Aorta (tissue), 5 donors: ENCODE measurements around the gene DTX3. TPM values are rescaled to one million over a fixed set of nuclear protein-coding genes. Genes with fewer than 3 reads are reported as not detected.
"Not testable (repeated sequence)": the region's sequence is repeated elsewhere in the genome, so short reads cannot be mapped to it uniquely, and the experiment has no call there.

Experiments used
- ATAC-seq: fragments of 200-7000 bp; cut with Tn5 transposase; one replicate; pipeline ENCODE4 v1.9.1; 2022; ENCODE audit warnings: moderate library complexity; ENCODE audit not compliant: low FRiP score
- DNase-seq, 2 donors: peaks; one replicate each; pipeline ENCODE4 v3.0.0-alpha.2; 2020
- H3K27ac ChIP-seq, 2 donors: one replicate each; pipeline ENCODE4 v1.5.1; 2013; ENCODE audit warnings: low read length in 2 of 2, mild to moderate bottlenecking in 2 of 2, moderate library complexity in 2 of 2, control low read depth in 1 of 2, inconsistent platforms in 1 of 2, low read depth in 1 of 2
- H3K27me3 ChIP-seq, 2 donors: one replicate each; pipeline ENCODE4 v1.6.1; 2013; ENCODE audit warnings: control low read depth in 1 of 2, low read length in 1 of 2, mild to moderate bottlenecking in 1 of 2, moderate library complexity in 1 of 2; ENCODE audit not compliant: insufficient read depth in 2 of 2, control insufficient read depth in 1 of 2
- H3K36me3 ChIP-seq, 2 donors: one replicate each; pipeline ENCODE4 v1.6.1; 2013; ENCODE audit warnings: control low read depth in 1 of 2, low read length in 1 of 2, mild to moderate bottlenecking in 1 of 2; ENCODE audit not compliant: insufficient read depth in 2 of 2, control insufficient read depth in 1 of 2
- H3K4me1 ChIP-seq, 2 donors: one replicate each; pipeline ENCODE4 v1.6.1; 2013; ENCODE audit warnings: low read length in 2 of 2, control low read depth in 1 of 2, mild to moderate bottlenecking in 1 of 2, moderate library complexity in 1 of 2; ENCODE audit not compliant: insufficient read depth in 2 of 2, control insufficient read depth in 1 of 2
- H3K4me3 ChIP-seq, 2 donors: one replicate each; pipeline ENCODE4 v1.5.1; 2013; ENCODE audit warnings: low read length in 2 of 2, control low read depth in 1 of 2, mild to moderate bottlenecking in 1 of 2
- H3K9me3 ChIP-seq: one replicate; pipeline ENCODE4 v1.6.1; 2013; ENCODE audit warnings: mild to moderate bottlenecking, low read length; ENCODE audit not compliant: control insufficient read depth
- WGBS, 2 donors: extraction: QIAGEN DNeasy Blood & Tissue Kit; methylation state at CpG; one replicate each; pipeline ENCODE4 v1.1.7; 2013; 5-methylcytosine and 5-hydroxymethylcytosine counted together
- intact Hi-C, 2 donors: fragments of 100-400 bp; cut with DNase I; formaldehyde crosslinking; loops; one replicate each; pipeline versions ENCODE4 v1.14.2 to v1.15.0; 2022
- polyA plus RNA-seq, 2 donors: library from polyadenylated mRNA; stranded (reverse); fragments of 200-250 nt; gene quantifications; one replicate each; pipeline ENCODE4 v1.2.3, GENCODE V29; 2013
- total RNA-seq, 2 donors: library from RNA; stranded (reverse); fragmentation: NEBNext Ultra II Directional; extraction: Animal tissue kit (Norgen Biotek cat#: 25700); gene quantifications; one replicate each; pipeline ENCODE4 v1.2.1, GENCODE V29; 2021
- donor health status: healthy with polysubstance abuse.
- donor health status: Bipolar disorder and iron deficiency.
- donor health status: DM: no; HTN: no; CAD: no.
- donor health status: DM: no; HTN: no; CAD: no.
- donor health status: DM: yes; HTN: yes; CAD: no.

The DTX3 gene
- total and polyA plus RNA-seq, 4 donors = 14.0 to 123 (median 47.3) TPM

DNA sequence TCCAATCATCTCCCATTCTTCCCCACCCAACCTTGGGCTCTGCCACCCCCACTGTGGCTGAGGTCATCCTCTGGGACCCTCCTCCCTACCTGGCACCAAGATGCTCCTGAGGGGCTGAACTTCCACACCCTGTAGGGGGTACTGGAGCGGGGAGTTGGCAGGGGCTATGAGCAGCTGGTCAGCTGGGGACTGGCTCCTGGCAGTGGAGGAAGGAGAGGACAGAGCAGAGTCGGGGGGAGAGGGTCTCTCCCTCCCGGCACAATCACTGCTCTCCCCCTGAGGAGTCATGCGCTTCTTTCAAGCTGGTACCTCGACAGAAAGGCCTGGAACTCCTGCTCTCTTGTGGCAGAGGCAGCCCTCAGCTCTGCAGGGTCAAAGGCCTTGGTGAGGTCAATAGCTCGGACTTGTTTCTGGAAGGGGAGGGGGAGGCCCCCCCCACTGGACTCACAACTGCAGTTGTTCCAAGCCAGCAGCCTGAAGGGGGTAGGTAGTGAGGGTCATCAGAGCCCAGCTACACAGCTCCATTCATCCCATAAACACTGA is 26.3 kb downstream of the DTX3 start:
- Histone ChIP-seq H3K9me3 (no peaks in the 10 kb centered on the region), H3K36me3 (no peaks in the 10 kb centered on the region), H3K27ac (no peak overlapping the region), H3K4me1 (no peaks in the 10 kb centered on the region), H3K27me3 (no peaks in the 10 kb centered on the region), H3K4me3 (no peak overlapping the region)
- DNase-seq = no peak
- intact Hi-C loops = no loop called here
- WGBS, 2 donors = 86 to 88% methylated on average over 6 of the region's 6 CpGs
- ATAC-seq = no peak

DNA sequence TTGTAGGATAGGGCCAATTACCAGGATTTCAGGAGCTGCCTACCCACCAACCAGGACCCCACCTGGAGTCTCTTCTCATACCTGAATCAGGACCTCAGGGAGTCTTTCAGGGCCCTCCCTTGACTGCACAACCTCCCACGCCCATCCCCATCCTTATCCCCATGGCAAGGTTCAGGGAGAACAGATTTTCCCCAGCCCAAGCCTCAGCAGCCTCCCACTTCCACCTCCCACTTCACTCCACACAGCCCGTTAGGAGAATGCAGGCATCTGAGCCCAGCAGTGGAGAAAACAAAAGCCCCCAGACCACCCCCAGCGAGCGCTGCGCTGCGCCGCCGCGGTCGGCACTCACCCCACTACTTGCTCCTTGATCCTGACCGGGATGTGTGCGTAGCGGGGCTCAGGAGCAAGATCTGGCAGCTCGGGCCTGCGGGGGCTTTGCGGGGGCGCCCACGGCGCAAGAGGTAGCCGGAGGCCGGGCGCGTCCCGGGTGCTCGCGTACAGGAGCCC is 27.0 kb downstream of the DTX3 start:
- DNase-seq = no peak
- H3K4me3 ChIP-seq = no peak overlapping the region
- H3K36me3 ChIP-seq = no peaks in the 10 kb centered on the region
- ATAC-seq = no peak
- no peaks in the 10 kb centered on the region for H3K4me1 ChIP-seq
- H3K27me3 ChIP-seq = no peaks in the 10 kb centered on the region
- H3K27ac ChIP-seq = no peak overlapping the region
- intact Hi-C loops = no loop called here
- WGBS, 2 donors = 13 to 17% methylated on average over 26 of the region's 26 CpGs
- H3K9me3 ChIP-seq = no peaks in the 10 kb centered on the region

DNA sequence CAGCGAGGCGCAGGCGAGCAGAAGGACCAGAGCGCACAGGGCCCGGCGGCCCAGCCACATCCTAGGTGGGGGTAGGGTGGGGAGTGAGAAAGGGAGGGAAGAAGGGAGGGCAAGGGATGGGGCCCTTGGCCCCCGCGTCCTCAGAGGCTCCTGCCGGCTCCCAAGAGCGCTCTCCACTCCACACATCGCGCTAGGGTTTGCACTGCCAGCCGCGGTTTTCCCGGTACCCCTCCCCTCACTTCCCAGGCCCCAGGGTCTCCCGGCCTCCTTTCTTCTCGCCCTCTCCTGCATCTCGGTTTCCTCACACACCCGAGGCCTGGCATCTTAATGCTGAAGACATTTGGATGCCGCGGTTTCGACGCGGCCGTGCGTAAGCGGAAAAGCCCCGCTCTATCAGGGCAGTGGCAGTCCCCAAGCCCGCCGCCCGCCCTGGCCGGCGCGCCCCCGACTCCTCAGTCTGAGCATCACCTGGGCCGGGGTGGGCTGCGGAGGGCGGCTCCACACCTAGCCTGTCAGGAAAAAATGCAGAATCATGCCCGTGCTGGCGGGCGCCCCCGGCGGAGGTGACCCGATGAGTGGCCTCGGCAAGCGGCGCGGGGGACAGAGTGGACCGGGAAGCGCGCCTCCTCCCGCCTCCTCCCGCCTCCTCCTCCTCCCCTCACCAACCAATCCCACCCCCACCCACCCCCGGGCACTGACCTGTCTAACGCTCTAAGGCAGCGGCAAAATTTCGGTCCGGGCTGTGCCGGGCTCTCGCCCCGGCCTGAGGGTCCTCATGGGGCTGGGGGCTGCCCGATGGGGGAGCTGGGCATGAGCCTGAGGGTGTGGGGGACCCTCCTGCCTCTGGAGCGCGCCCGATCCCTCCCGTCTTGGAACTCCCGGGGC is 27.7 kb downstream of the DTX3 start:
- Histone ChIP-seq H3K27me3 (no peaks in the 10 kb centered on the region), H3K4me3 (peak overlapping the region; percentile 15 to 75), H3K36me3 (no peaks in the 10 kb centered on the region), H3K27ac (no peak overlapping the region), H3K9me3 (no peaks in the 10 kb centered on the region), H3K4me1 (no peaks in the 10 kb centered on the region)
- ATAC-seq (peak; percentile 65), DNase-seq (peak in 1 of 2 donors; percentile 49)
- WGBS, 2 donors = 1% methylated on average over 47 to 67 of the region's 67 CpGs
- intact Hi-C loops = no loop called here

DNA sequence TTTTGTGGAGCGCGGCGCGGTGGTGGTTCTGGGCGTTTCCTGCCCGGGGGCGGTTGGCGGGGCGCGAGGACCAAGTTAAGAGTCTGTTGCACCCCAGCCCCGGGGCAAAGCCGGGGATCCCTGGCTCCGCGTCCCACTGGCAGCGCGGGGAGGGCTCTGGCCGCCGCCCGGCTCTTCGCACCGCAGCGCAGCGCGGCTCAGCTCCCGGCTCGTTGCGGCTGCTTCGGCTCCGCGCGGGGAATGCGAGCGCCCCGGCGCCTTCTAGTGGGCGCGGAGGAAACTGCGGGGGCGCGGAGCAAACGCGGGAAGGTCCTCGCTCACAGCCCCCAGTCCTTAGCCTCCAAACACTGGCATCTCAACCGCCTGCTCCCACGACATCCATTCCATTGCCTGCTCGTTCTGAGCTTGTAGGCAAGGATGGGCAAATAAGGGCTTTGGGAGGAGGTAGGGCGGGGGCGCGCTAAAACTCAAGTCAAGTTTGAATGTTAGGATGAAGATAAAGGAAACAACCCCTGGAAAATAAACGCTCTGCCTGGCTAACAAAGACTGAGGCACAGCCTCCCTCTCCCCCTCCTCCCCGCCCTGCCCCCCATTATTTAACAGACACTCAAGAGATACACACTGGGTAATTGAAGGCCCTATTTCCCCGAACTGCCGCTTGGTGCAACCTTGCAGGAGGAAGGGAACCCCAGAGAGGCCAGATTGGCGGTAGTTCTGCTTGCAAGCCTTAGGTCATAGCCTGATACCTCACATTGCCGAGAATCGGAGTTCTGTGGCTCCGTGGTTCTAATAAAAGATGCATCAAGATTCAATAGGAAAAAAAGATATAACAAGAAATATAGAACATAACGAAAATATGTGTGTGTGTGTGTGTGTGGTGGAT is 28.6 kb downstream of the DTX3 start, which contains the start of gene B4GALNT1:
Gene B4GALNT1, minus strand, starts transcription at position 244 of the 883 bp plus-strand sequence. CDS start 1,069 bp downstream, outside the sequence.
- Histone ChIP-seq H3K9me3 (no peaks in the 10 kb centered on the region), H3K27me3 (no peaks in the 10 kb centered on the region), H3K36me3 (no peaks in the 10 kb centered on the region), H3K4me3 (peak within 1 kb of the TSS; percentile 15 to 75), H3K4me1 (no peaks in the 10 kb centered on the region), H3K27ac (no peak within 1 kb of the TSS)
- intact Hi-C loops = no loop called here
- DNase-seq = peak in 1 of 2 donors; percentile 91
- peak; percentile 88 for ATAC-seq
- WGBS, 2 donors = 3% methylated on average over 58 of the region's 58 CpGs

DNA sequence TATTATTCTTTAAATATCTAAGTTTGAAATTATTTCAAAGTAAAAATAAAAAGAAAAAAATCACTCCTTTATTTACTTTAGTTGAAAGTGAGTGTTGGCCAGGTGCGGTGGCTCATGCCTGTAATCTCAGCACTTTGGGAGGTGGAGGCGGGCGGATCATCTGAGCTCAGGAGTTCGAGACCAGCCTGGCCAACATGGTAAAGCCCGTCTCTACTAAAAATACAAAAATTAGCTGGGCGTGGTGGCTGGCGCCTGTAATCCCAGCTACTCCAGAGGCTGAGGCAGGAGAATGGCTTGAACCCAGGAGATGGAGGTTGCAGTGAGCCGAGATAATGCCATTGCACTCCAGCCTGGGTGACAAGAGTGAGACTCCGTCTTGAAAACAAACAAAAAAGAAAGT is 32.1 kb downstream of the DTX3 start:
- DNase-seq, H3K36me3 ChIP-seq, H3K4me1 ChIP-seq, H3K27me3 ChIP-seq, H3K9me3 ChIP-seq, ATAC-seq, intact Hi-C loops, H3K4me3 ChIP-seq, H3K27ac ChIP-seq: not testable (repeated sequence)
- 82 to 85% methylated on average over 9 of the region's 9 CpGs for WGBS, 2 donors

DNA sequence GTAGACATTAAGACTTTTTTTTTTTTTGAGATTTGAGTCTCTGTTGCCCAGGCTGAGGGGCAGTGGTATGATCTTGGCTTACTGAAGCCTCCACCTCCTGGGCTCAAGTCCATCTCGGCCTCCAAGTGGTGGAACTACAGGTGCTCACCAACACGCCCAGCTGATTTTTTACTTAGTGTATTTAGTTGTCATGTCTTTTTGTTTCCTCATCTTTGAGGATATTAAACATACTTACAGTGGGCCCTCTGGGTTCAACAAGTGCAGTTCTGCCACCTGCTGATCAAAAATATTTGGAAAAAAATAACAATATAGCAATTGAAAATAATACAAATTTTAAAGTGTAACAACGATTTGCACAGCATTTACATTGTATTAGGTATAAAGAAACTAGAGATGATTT is 32.7 kb downstream of the DTX3 start:
- Histone ChIP-seq H3K4me3 (no peak overlapping the region), H3K9me3 (no peaks in the 10 kb centered on the region), H3K4me1 (no peaks in the 10 kb centered on the region), H3K27me3 (peaks cover 0 to 1% of the 10 kb centered on the region in 2 donors), H3K36me3 (no peaks in the 10 kb centered on the region), H3K27ac (no peak overlapping the region)
- 68 to 76% methylated on average over 3 of the region's 3 CpGs for WGBS, 2 donors
- DNase-seq (no peak), ATAC-seq (no peak)
- intact Hi-C loops = no loop called here

DNA sequence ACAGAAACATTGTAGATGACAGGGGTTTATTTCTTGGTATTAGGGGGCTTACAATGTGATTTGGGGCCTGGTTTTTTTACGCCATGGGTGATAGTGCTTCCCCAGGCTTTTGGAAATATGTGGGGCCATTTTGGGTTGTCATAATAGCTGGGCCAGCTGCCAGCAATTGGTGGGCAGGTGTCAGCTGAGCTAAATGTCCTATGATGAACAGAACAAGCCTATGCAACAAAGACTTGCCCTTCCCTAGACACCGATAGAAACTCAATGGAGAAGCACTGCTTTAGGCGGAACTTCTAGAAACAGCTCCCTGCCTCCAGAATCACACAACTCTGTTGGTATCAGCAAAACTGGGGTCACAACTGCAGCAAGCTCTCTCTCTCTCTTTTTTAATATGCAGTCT is 33.5 kb downstream of the DTX3 start:
- Histone ChIP-seq H3K27me3 (peaks cover 0 to 1% of the 10 kb centered on the region in 2 donors), H3K9me3 (no peaks in the 10 kb centered on the region), H3K4me3 (no peak overlapping the region), H3K4me1 (no peaks in the 10 kb centered on the region), H3K36me3 (no peaks in the 10 kb centered on the region), H3K27ac (no peak overlapping the region)
- DNase-seq (no peak), ATAC-seq (no peak)
- 89 to 92% methylated on average over 3 of the region's 3 CpGs for WGBS, 2 donors
- intact Hi-C loops = no loop called here

DNA sequence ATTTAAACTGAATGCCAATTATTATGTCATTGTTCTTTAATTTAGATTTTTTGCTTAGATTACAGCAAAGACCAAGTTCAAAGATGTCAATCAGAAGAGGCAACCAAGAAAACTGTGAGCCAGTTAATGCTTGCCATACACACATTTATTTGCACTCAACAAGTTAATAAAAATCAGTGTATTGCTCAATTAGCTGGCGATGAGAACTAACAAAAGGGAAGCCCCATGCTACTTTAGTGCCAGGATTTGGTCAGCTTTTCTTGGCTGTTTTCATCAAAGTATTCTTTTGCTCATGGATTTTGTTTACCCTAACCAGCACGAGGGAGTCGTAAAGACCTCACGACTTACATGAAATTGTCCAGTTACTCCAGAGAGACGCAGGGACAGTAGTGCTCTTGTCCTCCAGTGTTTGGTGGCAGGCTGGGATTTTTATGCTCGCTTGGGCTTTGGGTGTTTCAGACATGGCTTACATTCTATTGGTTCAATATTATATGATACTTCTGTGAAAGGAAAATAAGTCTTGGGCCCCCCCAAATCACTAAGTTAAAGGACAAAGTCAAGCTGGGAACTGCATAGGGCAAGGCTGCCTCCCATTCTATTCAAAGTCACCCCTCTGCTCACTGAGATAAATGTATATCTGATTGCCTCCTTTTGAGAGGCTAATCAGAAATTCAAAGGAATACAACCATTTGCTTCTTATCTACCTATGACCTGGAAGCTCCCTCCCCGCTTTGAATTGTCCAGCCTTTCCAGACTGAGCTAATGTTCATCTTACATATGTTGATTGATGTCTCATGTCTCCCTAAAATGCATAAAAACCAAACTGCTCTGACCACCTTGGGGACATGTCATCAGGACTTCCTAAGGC is 35.8 kb downstream of the DTX3 start:
- intact Hi-C loops = no loop called here
- Histone ChIP-seq H3K9me3 (no peaks in the 10 kb centered on the region), H3K36me3 (no peaks in the 10 kb centered on the region), H3K4me1 (no peaks in the 10 kb centered on the region), H3K27me3 (peaks cover 0 to 1% of the 10 kb centered on the region in 2 donors), H3K4me3 (no peak overlapping the region), H3K27ac (no peak overlapping the region)
- WGBS, 2 donors = 54 to 59% methylated on average over 7 of the region's 7 CpGs
- DNase-seq = no peak
- no peak for ATAC-seq
